ENCODE data around the gene ARL15.

Gene ARL15

GRCh38 chr5:54186108-54186507, 124.3 kb downstream of the ARL15 start:
- H3K4me3 ChIP-seq (ENCODE audit: control insufficient read depth, low read depth, low read length) = no peak overlapping the region
- no peak for DNase-seq (ENCODE audit: low read depth)
- TF ChIP-seq CTCF (conservative IDR thresholded peaks at IDR 0.05; ENCODE audit: control insufficient read depth, insufficient read depth, low read depth, low read length) = no peak

- no peak for TF ChIP-seq CTCF (conservative IDR thresholded peaks at IDR 0.05; ENCODE audit: control insufficient read depth, insufficient read depth, low read depth, low read length)
- no peak for DNase-seq (ENCODE audit: low read depth)
Observed at GRCh38 chr5:54184806-54185205, 125.6 kb downstream of the ARL15 start.

GRCh38 chr5:54180630-54181031, 129.7 kb downstream of the ARL15 start:
- DNase-seq (ENCODE audit: low read depth) = peak; percentile 15
- no peak for TF ChIP-seq CTCF (conservative IDR thresholded peaks at IDR 0.05; ENCODE audit: control insufficient read depth, insufficient read depth, low read depth, low read length)
- no peak overlapping the region for H3K4me3 ChIP-seq (ENCODE audit: control insufficient read depth, low read depth, low read length)

More at GRCh38 chr5:54184806-54185205, 125.6 kb downstream of the ARL15 start:
- H3K4me3 ChIP-seq (ENCODE audit: control insufficient read depth, low read depth, low read length) = no peak overlapping the region

- H3K4me3 ChIP-seq (ENCODE audit: control insufficient read depth, low read depth, low read length) = no peak overlapping the region
- no peak for TF ChIP-seq CTCF (conservative IDR thresholded peaks at IDR 0.05; ENCODE audit: control insufficient read depth, insufficient read depth, low read depth, low read length)
- DNase-seq (ENCODE audit: low read depth) = no peak
Observed at GRCh38 chr5:54178991-54179390, 131.4 kb downstream of the ARL15 start.

GRCh38 chr5:54178207-54178606, 132.2 kb downstream of the ARL15 start:
- no peak for TF ChIP-seq CTCF (conservative IDR thresholded peaks at IDR 0.05; ENCODE audit: control insufficient read depth, insufficient read depth, low read depth, low read length)
- no peak for DNase-seq (ENCODE audit: low read depth)
- H3K4me3 ChIP-seq (ENCODE audit: control insufficient read depth, low read depth, low read length) = no peak overlapping the region

- no peak overlapping the region for H3K4me3 ChIP-seq (ENCODE audit: control insufficient read depth, low read depth, low read length)
- no peak for TF ChIP-seq CTCF (conservative IDR thresholded peaks at IDR 0.05; ENCODE audit: control insufficient read depth, insufficient read depth, low read depth, low read length)
- no peak for DNase-seq (ENCODE audit: low read depth)
Observed at GRCh38 chr5:54177058-54177457, 133.3 kb downstream of the ARL15 start.

Data from fibroblast of mammary gland (primary cell).